HG02798 (cell line): ENCODE measurements around the gene DLST.
"Not testable (repeated sequence)": the region's sequence is repeated elsewhere in the genome, so short reads cannot be mapped to it uniquely, and the experiment has no call there.

Experiments used
- ATAC-seq: cut with Tn5 transposase; IDR thresholded peaks from one replicate; pipeline ENCODE4 v1.9.1; 2021; ENCODE audit warnings: mild to moderate bottlenecking; ENCODE audit not compliant: unreplicated experiment, poor library complexity

DLST gene

GRCh38 chr14:74913393-74913910, 31.7 kb downstream of the DLST start:
- no peak for ATAC-seq

GRCh38 chr14:74913986-74914573, 32.4 kb downstream of the DLST start:
- no peak for ATAC-seq

GRCh38 chr14:74915426-74915825, 33.7 kb downstream of the DLST start:
- no peak for ATAC-seq

GRCh38 chr14:74915826-74916225, 34.1 kb downstream of the DLST start:
- no peak for ATAC-seq

DNA sequence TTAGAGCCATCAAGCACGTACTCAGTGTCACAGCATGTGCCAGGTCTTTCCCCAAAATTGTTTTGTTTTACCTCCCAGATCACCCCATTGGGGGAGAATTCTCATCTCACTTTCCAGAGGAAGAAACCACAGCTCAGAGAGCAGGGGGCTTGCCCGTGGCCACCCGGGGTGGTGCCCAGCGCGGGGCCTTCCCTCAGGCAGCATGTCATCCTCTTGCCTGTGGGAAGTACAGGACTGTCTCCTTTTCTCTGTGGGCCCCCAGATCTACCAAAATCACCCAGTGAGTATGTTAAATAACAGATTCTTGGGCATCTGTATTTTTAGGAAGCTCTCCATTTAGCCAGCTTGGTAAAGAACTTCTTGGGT, 35.4 kb downstream of the DLST start:
- no peak for ATAC-seq

- no peak for ATAC-seq
These were observed 35.9 kb downstream of the DLST start for GRCh38 chr14:74917646-74918081.

DNA sequence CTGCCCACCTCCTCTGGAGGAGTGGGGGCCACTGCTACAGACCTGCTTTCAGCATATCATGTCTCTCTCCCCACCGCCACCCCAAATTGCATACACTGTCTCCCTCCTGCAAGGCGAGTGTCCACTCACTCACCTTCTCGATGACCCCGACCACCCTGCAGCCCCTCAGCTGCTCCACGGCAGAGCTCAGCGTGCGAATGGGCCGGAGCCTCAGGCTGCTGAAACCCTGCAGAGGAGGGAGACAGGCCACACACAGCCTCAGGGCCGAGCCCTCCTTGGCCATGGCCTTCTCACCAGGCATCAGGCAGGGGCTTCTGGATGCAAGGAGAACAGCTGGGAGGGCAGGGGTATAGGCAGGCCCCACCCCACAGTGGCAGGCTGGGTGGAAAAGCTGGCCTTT, 36.7 kb downstream of the DLST start:
- no peak for ATAC-seq

DNA sequence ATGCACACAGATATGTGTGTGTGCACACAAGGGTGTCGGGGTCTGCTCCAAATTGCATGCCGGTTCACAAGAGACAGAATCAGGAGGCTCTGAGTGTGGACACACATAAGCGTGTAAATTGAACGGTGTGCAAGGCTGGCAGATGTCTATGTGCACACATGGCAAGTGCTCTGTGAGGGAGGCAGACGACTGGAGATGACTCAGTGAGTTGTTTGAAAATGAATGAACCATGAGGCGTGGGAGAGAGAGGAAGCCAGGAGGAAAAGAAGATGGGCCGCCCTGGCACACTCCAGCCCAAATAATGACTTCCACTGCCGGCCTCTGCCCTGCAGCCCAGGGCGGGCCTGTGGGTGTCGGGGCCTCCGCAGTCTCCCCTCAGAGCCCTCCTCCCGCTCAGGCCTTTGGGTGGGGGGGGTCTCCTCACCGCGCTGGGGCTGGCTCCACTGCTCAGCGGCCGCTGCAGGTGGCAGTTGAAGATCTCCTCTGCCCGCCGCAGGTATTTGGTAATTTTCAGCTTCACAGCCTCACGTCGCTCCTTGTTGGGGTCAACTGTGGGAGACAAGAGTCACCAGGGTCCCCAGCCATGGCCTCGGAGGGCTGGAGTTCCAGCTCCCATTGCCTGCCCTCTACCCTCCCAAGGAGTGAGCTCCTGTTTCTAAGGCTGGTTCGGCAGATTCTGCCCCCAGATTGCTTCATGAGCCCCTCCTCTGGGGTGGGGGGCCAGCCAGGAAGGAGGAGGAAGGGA, 37.9 kb downstream of the DLST start:
- ATAC-seq = no peak

DNA sequence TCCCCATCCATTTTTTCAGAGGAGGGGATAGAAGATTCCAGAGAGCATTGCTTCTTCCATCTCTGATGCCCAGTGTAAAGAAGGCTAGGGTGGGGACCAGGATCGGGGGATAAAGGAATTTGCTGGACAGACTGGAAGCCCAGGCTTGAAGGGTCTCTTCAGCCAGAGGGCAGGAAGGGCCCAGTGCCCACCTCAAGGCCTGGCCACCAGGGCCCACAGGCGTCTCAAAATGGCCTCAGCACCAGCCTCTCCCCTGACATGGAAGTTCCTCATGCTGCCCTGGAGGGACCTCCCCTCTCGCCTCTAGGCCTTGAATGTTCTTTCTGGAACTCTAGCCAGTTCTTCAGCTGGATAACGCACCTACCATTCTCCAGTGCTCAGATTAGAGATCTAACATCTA, 38.6 kb downstream of the DLST start:
- ATAC-seq = no peak

- no peak for ATAC-seq
These were observed 39.4 kb downstream of the DLST start for GRCh38 chr14:74921053-74921620.

DNA sequence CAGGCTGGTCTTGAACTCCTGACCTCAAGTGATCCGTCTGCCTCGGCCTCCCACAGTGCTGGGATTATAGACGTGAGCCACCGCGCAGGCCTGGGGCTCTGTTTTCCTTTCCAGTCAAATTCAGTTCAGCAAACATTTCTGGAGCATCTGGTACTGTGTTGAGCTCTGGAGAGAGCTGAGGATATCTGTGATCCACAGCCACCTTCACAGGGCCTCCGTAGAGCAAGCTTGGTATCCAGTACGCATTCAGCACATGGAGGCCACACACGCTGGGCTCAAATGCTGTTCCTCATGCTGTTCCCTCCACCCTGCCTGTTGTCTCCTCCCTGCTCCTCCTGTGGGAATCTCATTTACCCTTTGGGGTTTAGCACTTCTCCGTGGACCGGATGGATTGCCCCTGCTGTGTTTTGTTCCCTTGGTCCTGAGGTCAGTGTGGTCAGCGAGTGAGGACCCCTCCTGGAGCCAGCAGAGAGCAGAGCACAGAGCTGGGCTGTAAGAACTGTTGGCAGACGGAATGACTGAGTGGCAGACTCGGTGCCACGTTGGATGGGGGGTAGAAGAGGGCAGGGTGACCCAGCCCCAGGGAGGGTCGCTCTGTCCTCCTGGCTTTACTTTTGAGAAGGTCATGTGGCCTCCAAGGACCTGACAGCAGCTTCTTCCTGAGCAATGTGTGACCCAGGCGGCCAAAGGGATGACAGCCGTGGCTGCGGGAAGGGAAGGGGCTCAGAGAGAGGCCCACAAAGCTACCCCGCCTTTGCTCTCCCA, 40.5 kb downstream of the DLST start:
- no peak for ATAC-seq

DNA sequence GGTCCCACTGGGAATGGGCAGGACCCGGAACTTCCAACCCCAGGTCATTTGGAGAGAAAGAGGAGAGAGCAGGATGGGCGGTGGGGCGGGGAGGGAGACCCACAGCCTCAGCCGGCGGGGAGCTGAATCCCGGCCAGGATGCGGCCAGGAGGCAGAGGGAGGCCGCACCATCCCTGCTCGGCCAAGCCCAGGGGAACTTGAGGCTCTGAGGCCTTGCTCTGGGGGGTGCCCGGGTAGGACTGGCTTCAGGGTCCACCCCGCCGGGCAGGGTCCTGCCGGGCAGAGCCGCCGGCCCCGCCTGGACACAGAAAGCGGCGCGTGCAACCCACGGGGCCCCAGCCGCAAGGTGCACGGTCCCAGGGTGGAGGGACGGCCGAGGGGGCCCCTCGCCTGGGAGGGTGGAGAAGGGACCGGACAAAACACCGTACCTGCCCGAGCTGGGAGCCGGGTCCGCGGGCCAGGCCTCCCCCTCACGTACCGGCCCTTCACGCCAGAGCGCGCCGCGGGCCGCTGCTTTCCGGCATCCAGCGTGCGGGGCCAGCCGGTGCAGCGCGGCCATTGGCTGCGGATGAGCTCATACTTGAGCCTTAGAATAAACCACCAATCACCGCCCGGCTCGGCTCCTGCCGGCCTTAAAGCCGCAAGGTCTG, 41.2 kb downstream of the DLST start, which contains the start of gene RPS6KL1:
TSS of gene RPS6KL1 (minus strand) at position 509 of the 650 bp plus-strand sequence. CDS start 1,719 bp downstream, outside the sequence.
- ATAC-seq = peak; percentile 97

GRCh38 chr14:74924061-74924460, 42.3 kb downstream of the DLST start:
- ATAC-seq = no peak

GRCh38 chr14:74927225-74927624, 45.5 kb downstream of the DLST start:
- ATAC-seq = no peak

DNA sequence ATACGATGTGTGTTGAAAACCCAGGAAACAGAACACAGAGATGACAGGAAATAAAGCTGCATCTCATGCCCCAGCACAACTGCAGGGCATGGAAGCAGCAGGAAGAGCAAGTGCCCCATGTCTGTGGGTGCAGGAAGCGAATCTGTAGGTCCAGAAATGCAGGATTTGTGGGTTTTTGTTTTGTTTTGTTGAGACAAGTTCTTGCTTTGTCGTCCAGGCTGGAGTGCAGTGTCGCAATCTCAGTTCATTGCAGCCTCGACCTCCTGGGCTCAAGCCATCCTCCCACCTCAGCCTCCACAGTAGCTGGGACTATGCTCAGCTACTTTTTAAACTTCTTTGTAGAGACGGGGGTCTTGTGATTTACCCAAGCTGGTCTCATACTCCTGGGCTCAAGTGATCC, 47.5 kb downstream of the DLST start:
- no peak for ATAC-seq

DNA sequence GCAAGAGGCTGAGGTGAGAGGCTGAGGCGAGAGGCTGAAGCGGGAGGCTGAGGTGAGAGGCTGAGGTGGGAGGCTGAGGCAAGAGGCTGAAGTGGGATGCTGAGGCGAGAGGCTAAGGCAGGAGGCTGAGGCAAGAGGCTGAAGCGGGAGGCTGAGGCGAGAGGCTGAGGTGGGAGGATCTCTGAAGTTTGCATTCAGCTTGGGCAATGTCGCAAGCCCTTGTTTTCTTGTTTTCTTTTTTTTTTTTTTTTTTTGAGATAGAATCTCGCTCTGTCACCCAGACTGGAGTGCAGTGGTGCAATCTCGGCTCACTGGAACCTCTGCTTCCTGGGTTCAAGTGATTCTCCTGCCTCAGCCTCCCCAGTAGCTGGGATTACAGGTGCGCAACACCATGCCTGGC, 50.0 kb downstream of the DLST start:
- ATAC-seq = not testable (repeated sequence)

DNA sequence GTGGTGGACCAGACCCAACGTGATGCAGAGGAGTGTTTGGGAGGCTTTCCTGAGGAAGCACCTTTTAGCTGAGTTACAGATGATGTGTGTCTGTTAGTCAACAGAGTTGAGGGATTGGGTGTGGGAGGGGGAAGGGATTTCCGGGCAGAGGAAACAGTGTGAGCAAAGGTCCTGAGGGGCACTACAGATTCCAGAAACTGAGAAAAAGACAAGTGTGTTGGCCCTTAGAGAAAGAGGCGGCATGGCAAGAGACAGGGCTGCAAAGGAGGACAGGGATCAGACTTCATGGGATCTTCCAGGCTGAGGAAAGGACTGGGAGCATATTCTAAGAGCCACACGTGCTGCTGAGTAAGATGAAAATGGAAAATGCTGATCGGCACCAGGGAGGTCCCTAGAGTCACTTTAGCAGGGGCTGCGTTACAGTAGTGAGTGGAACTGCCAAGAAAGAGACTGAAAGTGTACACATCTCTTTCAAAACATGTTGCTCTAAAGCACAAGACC, 50.7 kb downstream of the DLST start:
- no peak for ATAC-seq

DNA sequence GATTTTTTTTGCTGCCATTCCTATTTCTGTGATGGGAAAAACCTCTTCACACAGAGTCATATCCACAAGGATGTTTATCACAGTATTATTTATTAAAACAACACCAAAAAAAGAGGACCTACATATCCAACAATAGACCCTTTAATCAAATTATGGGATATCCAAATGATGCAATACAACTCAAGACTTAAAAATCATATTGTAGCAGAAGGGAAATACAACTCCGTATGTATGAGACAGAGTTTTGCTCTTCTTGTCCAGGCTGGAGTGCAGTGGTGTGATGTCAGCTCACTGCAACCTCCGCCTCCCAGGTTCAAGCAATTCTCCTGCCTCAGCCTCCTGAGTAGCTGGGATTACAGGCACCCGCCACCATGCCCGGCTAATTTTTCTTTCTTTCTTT, 51.2 kb downstream of the DLST start:
- not testable (repeated sequence) for ATAC-seq

DNA sequence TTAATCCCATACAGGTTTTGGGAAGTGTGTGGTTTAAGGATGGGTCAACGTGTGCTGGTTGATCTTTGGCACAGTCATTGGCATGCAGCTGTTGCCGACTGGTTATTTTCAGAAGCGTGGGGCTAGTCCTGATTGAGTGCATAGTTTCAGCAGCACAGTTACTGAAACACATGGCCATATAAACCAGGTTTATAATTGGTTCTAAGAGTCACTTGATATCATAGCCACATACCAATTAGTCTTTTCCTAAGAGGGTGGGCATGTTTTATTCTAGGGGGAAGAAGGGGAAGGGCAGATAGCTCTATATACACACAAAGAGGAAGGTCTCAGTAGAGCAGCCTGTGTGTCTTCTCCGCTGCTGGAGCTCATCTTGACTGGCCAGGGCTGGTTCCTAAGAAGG, 52.3 kb downstream of the DLST start:
- no peak for ATAC-seq
